Measurements from ENCODE around the gene USP17L10.
"Not testable (repeated sequence)": the region's sequence is repeated elsewhere in the genome, so short reads cannot be mapped to it uniquely, and the experiment has no call there.

The USP17L10 gene

DNA sequence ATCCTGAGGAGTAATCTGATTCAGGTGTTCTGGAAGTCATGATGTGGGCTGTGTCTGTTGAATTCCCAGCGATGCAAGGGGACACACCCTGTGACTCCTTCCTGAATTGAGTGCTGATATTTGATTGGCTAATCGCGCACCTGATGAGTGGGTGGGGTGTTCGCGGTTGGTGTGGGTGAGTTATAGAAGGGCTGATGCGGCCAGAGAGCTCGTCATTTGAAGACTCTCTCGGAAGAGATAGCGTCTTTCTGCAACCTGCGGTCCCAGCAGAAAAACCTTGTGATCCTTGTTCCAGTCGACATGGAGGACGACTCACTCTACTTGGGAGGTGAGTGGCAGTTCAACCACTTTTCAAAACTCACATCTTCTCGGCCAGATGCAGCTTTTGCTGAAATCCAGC is at the start of gene USP17L10:
TSS of gene USP17L10 (plus strand) at position 301 of the 400 bp plus-strand sequence. CDS start at position 301, 0 bp downstream.
- not testable (repeated sequence) for DNase-seq

- DNase-seq: not testable (repeated sequence)
Observed at GRCh38 chr4:9165990-9166389, 44.5 kb upstream of the USP17L10 start.

- DNase-seq: not testable (repeated sequence)
Observed at GRCh38 chr4:9169791-9170459, 40.5 kb upstream of the USP17L10 start, which contains the start of gene FAM90A26. FAM90A26 (plus strand) TSS chr4:9170409; CDS start chr4:9173173, 2,764 bp downstream.

DNA sequence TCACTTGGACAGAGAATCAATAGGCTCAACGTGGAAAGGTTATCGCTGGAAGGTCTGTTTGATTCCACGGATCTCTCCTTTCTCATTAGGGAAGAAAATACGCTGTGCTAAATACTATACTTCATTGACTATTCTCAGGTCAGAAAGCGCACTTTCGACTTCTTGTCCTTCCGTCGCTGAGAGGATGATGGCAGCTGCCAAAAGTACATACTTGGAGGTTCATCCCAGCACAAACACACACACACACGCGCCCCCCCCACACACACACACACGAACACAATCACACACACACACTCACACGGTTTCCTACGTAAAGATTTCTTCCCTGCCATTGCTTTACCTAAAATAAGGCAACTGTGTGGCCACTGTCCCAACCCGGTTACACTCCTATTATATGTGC is 4.2 kb downstream of the USP17L10 start:
- DNase-seq: not testable (repeated sequence)

DNA sequence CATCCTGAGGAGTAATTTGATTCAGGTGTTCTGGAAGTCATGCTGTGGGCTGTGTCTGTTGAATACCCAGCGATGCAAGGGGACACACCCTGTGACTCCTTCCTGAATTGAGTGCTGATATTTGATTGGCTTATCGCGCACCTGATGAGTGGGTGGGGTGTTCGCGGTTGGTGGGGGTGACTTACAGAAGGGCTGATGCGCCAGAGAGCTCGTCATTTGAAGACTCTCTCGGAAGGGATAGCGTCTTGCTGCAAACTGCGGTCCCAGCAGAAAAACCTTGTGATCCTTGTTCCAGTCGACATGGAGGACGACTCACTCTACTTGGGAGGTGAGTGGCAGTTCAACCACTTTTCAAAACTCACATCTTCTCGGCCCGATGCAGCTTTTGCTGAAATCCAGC is 4.6 kb downstream of the USP17L10 start, which contains the start of gene USP17L11:
TSS of gene USP17L11 (plus strand) at position 301 of the 400 bp plus-strand sequence. CDS start at position 301, 0 bp downstream.
- DNase-seq: not testable (repeated sequence)

DNA sequence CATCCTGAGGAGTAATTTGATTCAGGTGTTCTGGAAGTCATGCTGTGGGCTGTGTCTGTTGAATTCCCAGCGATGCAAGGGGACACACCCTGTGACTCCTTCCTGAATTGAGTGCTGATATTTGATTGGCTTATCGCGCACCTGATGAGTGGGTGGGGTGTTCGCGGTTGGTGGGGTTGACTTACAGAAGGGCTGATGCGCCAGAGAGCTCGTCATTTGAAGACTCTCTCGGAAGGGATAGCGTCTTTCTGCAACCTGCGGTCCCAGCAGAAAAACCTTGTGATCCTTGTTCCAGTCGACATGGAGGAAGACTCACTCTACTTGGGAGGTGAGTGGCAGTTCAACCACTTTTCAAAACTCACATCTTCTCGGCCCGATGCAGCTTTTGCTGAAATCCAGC is 9.4 kb downstream of the USP17L10 start, which contains the start of gene USP17L12:
TSS of gene USP17L12 (plus strand) at position 301 of the 400 bp plus-strand sequence. CDS start at position 301, 0 bp downstream.
- not testable (repeated sequence) for DNase-seq

DNA sequence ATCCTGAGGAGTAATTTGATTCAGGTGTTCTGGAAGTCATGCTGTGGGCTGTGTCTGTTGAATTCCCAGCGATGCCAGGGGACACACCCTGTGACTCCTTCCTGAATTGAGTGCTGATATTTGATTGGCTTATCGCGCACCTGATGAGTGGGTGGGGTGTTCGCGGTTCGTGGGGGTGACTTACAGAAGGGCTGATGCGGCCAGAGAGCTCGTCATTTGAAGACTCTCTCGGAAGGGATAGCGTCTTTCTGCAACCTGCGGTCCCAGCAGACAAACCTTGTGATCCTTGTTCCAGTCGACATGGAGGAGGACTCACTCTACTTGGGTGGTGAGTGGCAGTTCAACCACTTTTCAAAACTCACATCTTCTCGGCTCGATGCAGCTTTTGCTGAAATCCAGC is 14.1 kb downstream of the USP17L10 start, which contains the start of gene USP17L13:
TSS of gene USP17L13 (plus strand) at position 301 of the 400 bp plus-strand sequence. CDS start at position 301, 0 bp downstream.
- DNase-seq: not testable (repeated sequence)

- DNase-seq: not testable (repeated sequence)
Observed at GRCh38 chr4:9230249-9230648, 19.8 kb downstream of the USP17L10 start.

GRCh38 chr4:9234085-9234484 is 23.6 kb downstream of the USP17L10 start, which contains the start of gene USP17L15:
USP17L15 (plus strand) TSS chr4:9234385; CDS start chr4:9234385, 0 bp downstream.
- DNase-seq: not testable (repeated sequence)

- DNase-seq: not testable (repeated sequence)
Observed at GRCh38 chr4:9238461-9238860, 28.0 kb downstream of the USP17L10 start.

GRCh38 chr4:9243579-9243978 is 33.1 kb downstream of the USP17L10 start, which contains the start of gene USP17L17:
USP17L17 (plus strand) TSS chr4:9243879; CDS start chr4:9243879, 0 bp downstream.
- DNase-seq: not testable (repeated sequence)

- DNase-seq: peak; percentile 0
Observed at GRCh38 chr4:9247953-9248680, 37.7 kb downstream of the USP17L10 start, which contains the start of gene USP17L18. USP17L18 (plus strand) TSS chr4:9248630; CDS start chr4:9248630, 0 bp downstream.

GRCh38 chr4:9253078-9253477 is 42.6 kb downstream of the USP17L10 start, which contains the start of gene USP17L19:
USP17L19 (plus strand) TSS chr4:9253378; CDS start chr4:9253378, 0 bp downstream.
- not testable (repeated sequence) for DNase-seq

DNA sequence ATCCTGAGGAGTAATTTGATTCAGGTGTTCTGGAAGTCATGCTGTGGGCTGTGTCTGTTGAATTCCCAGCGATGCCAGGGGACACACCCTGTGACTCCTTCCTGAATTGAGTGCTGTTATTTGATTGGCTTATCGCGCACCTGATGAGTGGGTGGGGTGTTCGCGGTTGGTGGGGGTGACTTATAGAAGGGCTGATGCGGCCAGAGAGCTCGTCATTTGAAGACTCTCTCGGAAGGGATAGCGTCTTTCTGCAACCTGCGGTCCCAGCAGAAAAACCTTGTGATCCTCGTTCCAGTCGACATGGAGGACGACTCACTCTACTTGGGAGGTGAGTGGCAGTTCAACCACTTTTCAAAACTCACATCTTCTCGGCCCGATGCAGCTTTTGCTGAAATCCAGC is 47.4 kb downstream of the USP17L10 start, which contains the start of gene USP17L20:
TSS of gene USP17L20 (plus strand) at position 301 of the 400 bp plus-strand sequence. CDS start at position 301, 0 bp downstream.
- not testable (repeated sequence) for DNase-seq
